Measurements from ENCODE around the gene SEC22A. TPM values are rescaled to one million over a fixed set of nuclear protein-coding genes. Genes with fewer than 3 reads are reported as not detected.

Gene SEC22A
- total and polyA plus RNA-seq, 2 of the 8 experiments (the other 6 are each of a cell fraction or from before 2014, with no cell fraction given): 10.6 to 17.1 TPM

- Histone ChIP-seq H4K8ac (ENCODE audit: extremely low read depth, insufficient read depth, low read length) (no peak overlapping the region), H3K4me1 (replicated peaks in 1 of 4; ENCODE audit: control insufficient read depth in 3 of 4, insufficient read depth in 4 of 4, low read length in 3 of 4) (no peaks in the 10 kb centered on the region), H3K23ac (ENCODE audit: insufficient read length) (no peak overlapping the region), H2BK12ac (ENCODE audit: low read depth, low read length) (no peak overlapping the region), H3K23me2 (ENCODE audit: low read depth, low read length) (no peaks in the 10 kb centered on the region), H3K56ac (replicated peaks; ENCODE audit: insufficient read length, low read depth, low read length) (no peak overlapping the region), H3K27me3 (replicated peaks in 1 of 4; ENCODE audit: control insufficient read depth in 3 of 4, extremely low read depth in 1 of 4, insufficient read depth in 3 of 4, low read length in 3 of 4) (no peaks in the 10 kb centered on the region), H3K27ac (ENCODE audit: low read depth, low read length) (0 out of 2 replicates have a peak overlapping the region, but pooled peaks have one; percentile 7), H3K4me3 (ENCODE audit: extremely low read depth in 1 of 4, insufficient read depth in 2 of 4, low read depth in 3 of 4, low read length in 4 of 4) (no peak overlapping the region), H3K9ac (replicated peaks in 1 of 4; ENCODE audit: extremely low read depth in 1 of 4, low read depth in 3 of 4, low read length in 3 of 4) (no peak overlapping the region), H4K5ac (ENCODE audit: insufficient read length, low read depth, low read length) (no peak overlapping the region), H3K18ac (ENCODE audit: extremely low read depth, low read length) (no peak overlapping the region), H3K79me2 (ENCODE audit: control insufficient read depth in 1 of 2, insufficient read depth in 2 of 2, low read length in 2 of 2) (no peaks in the 10 kb centered on the region), H2AK5ac (ENCODE audit: low read depth, low read length) (no peak overlapping the region), H3K14ac (ENCODE audit: insufficient read length) (no peak overlapping the region), H3K4me2 (ENCODE audit: insufficient read depth in 1 of 2, low read depth in 2 of 2, low read length in 2 of 2) (no peak overlapping the region), H4K91ac (replicated peaks; ENCODE audit: insufficient read length, low read length) (no peak overlapping the region), H2BK20ac (ENCODE audit: low read length) (no peak overlapping the region), H4K20me1 (replicated peaks in 1 of 2; ENCODE audit: control insufficient read depth in 1 of 2, insufficient read depth in 2 of 2, low read length in 2 of 2) (peaks cover 0 to 2% of the 10 kb centered on the region in 2 experiments), H3K36me3 (ENCODE audit: control insufficient read depth in 2 of 4, insufficient read depth in 4 of 4, low read length in 3 of 4) (peaks cover 0 to 14% (median 6%) of the 10 kb centered on the region in 4 experiments; a peak in 5 of 8 replicates), H2BK5ac (ENCODE audit: low read depth, low read length) (no peak overlapping the region; the same call in 1 of the 2 replicates), H3K4ac (replicated peaks; ENCODE audit: insufficient read length, low read depth, low read length) (no peak overlapping the region), H3K79me1 (ENCODE audit: low read depth, low read length) (no peaks in the 10 kb centered on the region), H2BK15ac (ENCODE audit: low read length) (no peak overlapping the region), H2AFZ (ENCODE audit: low read length) (no peak overlapping the region), H3K9me3 (ENCODE audit: insufficient read depth in 2 of 2, low read depth in 1 of 2, low read length in 1 of 2) (no peaks in the 10 kb centered on the region), H2BK120ac (replicated peaks; ENCODE audit: low read depth, low read length) (no peak overlapping the region)
- peak in 1 of 2 experiments; percentile 10 for DNase-seq (ENCODE audit: low read depth in 1 of 2, low spot score in 2 of 2)
- ChIA-PET CTCF (ENCODE audit: partially characterized antibody) (interaction anchor here (0.7 to 1.6 kb wide), 7 partner anchors 16 to 211 kb away, joined by 3 to 5 read pairs (median 4); no protein-coding TSS in a partner anchor), POLR2A (ENCODE audit: partially characterized antibody) (interaction anchor here (1.4 kb wide), 1 partner anchor 23 kb away, joined by 3 read pairs; no protein-coding TSS in a partner anchor)
- WGBS, 2 experiments (ENCODE audit: extremely low coverage in 1 of 2, insufficient coverage in 1 of 2, insufficient read length in 1 of 2, insufficient replicate concordance in 2 of 2, low coverage in 1 of 2, low lambda C conversion rate in 2 of 2, missing lambda C conversion rate in 1 of 2): 91% methylated on average over 6 of the region's 6 CpGs; no CpG with 5 or more reads in 1 of the 2 experiments
- FAIRE-seq: no peak
- TF ChIP-seq CTCF (IDR thresholded peaks at IDR 0.05; ENCODE audit: control extremely low read depth in 1 of 3, insufficient read depth in 1 of 3, low read depth in 1 of 3, low read length in 3 of 3) (no peak), EP300 (IDR thresholded peaks at IDR 0.05; ENCODE audit: borderline replicate concordance in 1 of 2, low read depth in 2 of 2, low read length in 2 of 2) (no peak), SP2 (IDR thresholded peaks at IDR 0.05; ENCODE audit: low read length) (no peak), USF2 (IDR thresholded peaks at IDR 0.05; ENCODE audit: low read length) (no peak), RNF2 (IDR thresholded peaks at IDR 0.05; ENCODE audit: borderline replicate concordance, low read depth, low read length, missing control alignments, poor library complexity, severe bottlenecking) (no peak), POLR2AphosphoS5 (IDR thresholded peaks at IDR 0.05; ENCODE audit: low read depth, low read length) (no peak)
These were observed 48.4 kb upstream of the SEC22A start for GRCh38 chr3:123153125-123154019.
